Kidney (tissue), 22 donors: ENCODE results near the gene CHAF1B. TPM values are rescaled to one million over a fixed set of nuclear protein-coding genes. Genes with fewer than 3 reads are reported as not detected.
"Not testable (repeated sequence)": the region's sequence is repeated elsewhere in the genome, so short reads cannot be mapped to it uniquely, and the experiment has no call there.

Experiments
- DNase-seq, 5 donors: peaks; one replicate each; pipeline ENCODE4 v3.0.0-alpha.2; 2013 to 2020
- FAIRE-seq: peaks from 2 replicates; lab custom pipeline; 2012; peaks lifted over from hg19 to GRCh38; lab: Jason Lieb, UNC
- H3K27ac ChIP-seq, 2 donors: one replicate each; pipeline ENCODE4 v1.7.0; 2013; ENCODE audit warnings: low read depth in 2 of 2, low read length in 2 of 2, inconsistent platforms in 1 of 2
- H3K27me3 ChIP-seq: one replicate; pipeline ENCODE4 v1.7.1; 2013; ENCODE audit warnings: low read length, inconsistent platforms; ENCODE audit not compliant: control insufficient read depth, insufficient read depth
- H3K36me3 ChIP-seq, 3 donors: one replicate each; pipeline versions ENCODE4 v1.7.0 to v1.7.1; 2013; ENCODE audit warnings: low read length in 3 of 3, control low read depth in 1 of 3, inconsistent platforms in 1 of 3; ENCODE audit not compliant: insufficient read depth in 3 of 3, control insufficient read depth in 2 of 3
- H3K4me1 ChIP-seq, 3 donors: one replicate each; pipeline versions ENCODE4 v1.7.0 to v1.7.1; 2013; ENCODE audit warnings: low read length in 3 of 3, inconsistent platforms in 1 of 3, low read depth in 1 of 3; ENCODE audit not compliant: control insufficient read depth in 2 of 3, insufficient read depth in 2 of 3
- H3K4me3 ChIP-seq, 3 donors: one replicate each; pipeline versions ENCODE4 v1.7.0 to v1.8.1; 2013; ENCODE audit warnings: low read length in 3 of 3, control low read depth in 1 of 3, inconsistent platforms in 1 of 3
- H3K9ac ChIP-seq, 3 donors: one replicate each; pipeline versions ENCODE4 v1.7.0 to v1.7.1; 2013; ENCODE audit warnings: low read length in 3 of 3, control low read depth in 1 of 3, inconsistent platforms in 1 of 3
- H3K9me3 ChIP-seq, 3 donors: one replicate each; pipeline versions ENCODE4 v1.7.0 to v1.7.1; 2013; ENCODE audit warnings: low read length in 3 of 3, control low read depth in 1 of 3, inconsistent platforms in 1 of 3; ENCODE audit not compliant: control insufficient read depth in 2 of 3, insufficient read depth in 1 of 3
- intact Hi-C: fragments of 100-400 bp; cut with DNase I; formaldehyde crosslinking; loops from one replicate; pipeline ENCODE4 v1.11.1; 2022
- long read RNA-seq, 10 donors: library from polyadenylated mRNA in 1 of 10; unstranded in 1 of 10; transcript quantifications; one replicate each; pipeline ENCODE4 v2.0.0 and lab custom pipeline, GENCODE V29; 2021 to 2026
- polyA plus RNA-seq: library from polyadenylated mRNA; stranded (reverse); fragments of 350-450 nt; fragmentation: Illumina TruSeq; extraction: RNeasy Lipid Tissue Mini Kit (QIAGEN cat#74804); gene quantifications from one replicate; pipeline ENCODE4 v1.2.3, GENCODE V29; 2014; ENCODE audit warnings: low read depth, low replicate concordance; ENCODE audit not compliant: insufficient read depth
- total RNA-seq: library from RNA; stranded (reverse); fragmentation: NEBNext Ultra II Directional; extraction: Animal tissue kit (Norgen Biotek cat#: 25700); gene quantifications from one replicate; pipeline ENCODE4 v1.2.1, GENCODE V29; 2021
- TF ChIP-seq, protein P1 (sequence below): IDR thresholded peaks from 3 replicates; pipeline ENCODE4 v1.5.1; 2012; ENCODE audit warnings: mild to moderate bottlenecking, moderate library complexity, borderline replicate concordance; ENCODE audit not compliant: insufficient read depth; ENCODE audit errors: extremely low read depth
- donor health status: control.
- donor health status: control.
- donor health status: control.
- donor health status: control.
- donor health status: control.
- donor health status: DM: yes; HTN: yes; CAD: no.
- donor health status: Normal renal cell carcinoma (clear cell type).

CHAF1B gene
- total RNA-seq (2.5 TPM), polyA plus RNA-seq (1.0 TPM)
- long read RNA-seq, donor 1: 0 reads
- long read RNA-seq, donor 2, full-length matches to known transcripts: 2 of 2 reads
- long read RNA-seq, donor 2, partial matches to known transcripts: 0 of 2 reads
- long read RNA-seq, donor 2, other reads (novel, unspliced or antisense): 0 of 2 reads
- long read RNA-seq, donor 3, full-length matches to known transcripts: 1 of 1 reads
- long read RNA-seq, donor 3, partial matches to known transcripts: 0 of 1 reads
- long read RNA-seq, donor 3, other reads (novel, unspliced or antisense): 0 of 1 reads
- long read RNA-seq, donor 4, full-length matches to known transcripts: 1 of 6 reads
- long read RNA-seq, donor 4, partial matches to known transcripts: 5 of 6 reads
- long read RNA-seq, donor 4, other reads (novel, unspliced or antisense): 0 of 6 reads
- long read RNA-seq, donor 5: 0 reads
- long read RNA-seq, donor 6, full-length matches to known transcripts: 1 of 1 reads
- long read RNA-seq, donor 6, partial matches to known transcripts: 0 of 1 reads
- long read RNA-seq, donor 6, other reads (novel, unspliced or antisense): 0 of 1 reads
- long read RNA-seq, donor 7, full-length matches to known transcripts: 4 of 6 reads
- long read RNA-seq, donor 7, partial matches to known transcripts: 0 of 6 reads
- long read RNA-seq, donor 7, other reads (novel, unspliced or antisense): 2 of 6 reads
- long read RNA-seq, donor 8: 0 reads
- long read RNA-seq, donor 9: 0 reads
- long read RNA-seq, donor 10: 0 reads

DNA sequence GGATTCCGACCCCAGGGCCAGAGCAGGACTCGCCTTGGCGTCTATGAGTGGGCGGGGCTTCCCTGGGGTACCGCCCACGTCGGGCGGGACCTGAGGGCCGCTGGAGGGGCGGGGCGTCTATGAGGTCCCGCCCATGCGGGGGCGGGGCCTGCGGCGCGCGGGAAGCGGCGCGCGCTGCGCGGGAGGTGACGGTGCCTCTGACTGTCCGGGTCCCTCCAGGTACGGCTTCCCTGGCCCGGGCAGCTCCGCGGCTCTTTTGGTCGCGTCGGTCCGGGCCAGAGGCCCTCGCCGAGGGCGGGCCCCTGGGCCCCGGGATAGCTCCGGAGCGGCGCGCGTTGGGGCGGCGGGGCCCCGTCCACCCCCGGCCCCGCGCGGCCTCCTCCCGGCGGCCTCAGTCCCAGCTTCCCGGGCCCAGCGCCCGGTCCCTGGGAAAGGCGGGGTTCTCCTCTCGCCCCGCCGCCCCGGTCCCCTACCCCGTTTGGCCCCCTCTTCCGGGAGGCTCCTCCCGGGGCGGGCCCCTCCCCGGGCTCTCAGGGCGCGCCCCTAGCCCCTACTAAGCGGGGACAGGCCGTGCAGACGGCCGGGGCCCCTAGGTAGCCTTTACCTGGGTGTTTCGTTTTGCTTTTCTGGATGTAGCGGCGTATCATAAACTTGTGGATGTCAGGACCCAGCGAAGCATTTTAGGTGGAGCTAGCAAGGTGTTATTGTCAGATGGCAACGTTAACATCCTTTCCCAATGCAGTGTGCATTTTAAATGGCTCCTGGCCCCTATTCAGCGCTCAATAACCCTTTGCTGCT, at the start of gene CHAF1B:
TSS of gene CHAF1B (plus strand) at position 160 of the 798 bp plus-strand sequence. CDS start 745 bp downstream, outside the sequence.
- TF ChIP-seq, protein P1, sequence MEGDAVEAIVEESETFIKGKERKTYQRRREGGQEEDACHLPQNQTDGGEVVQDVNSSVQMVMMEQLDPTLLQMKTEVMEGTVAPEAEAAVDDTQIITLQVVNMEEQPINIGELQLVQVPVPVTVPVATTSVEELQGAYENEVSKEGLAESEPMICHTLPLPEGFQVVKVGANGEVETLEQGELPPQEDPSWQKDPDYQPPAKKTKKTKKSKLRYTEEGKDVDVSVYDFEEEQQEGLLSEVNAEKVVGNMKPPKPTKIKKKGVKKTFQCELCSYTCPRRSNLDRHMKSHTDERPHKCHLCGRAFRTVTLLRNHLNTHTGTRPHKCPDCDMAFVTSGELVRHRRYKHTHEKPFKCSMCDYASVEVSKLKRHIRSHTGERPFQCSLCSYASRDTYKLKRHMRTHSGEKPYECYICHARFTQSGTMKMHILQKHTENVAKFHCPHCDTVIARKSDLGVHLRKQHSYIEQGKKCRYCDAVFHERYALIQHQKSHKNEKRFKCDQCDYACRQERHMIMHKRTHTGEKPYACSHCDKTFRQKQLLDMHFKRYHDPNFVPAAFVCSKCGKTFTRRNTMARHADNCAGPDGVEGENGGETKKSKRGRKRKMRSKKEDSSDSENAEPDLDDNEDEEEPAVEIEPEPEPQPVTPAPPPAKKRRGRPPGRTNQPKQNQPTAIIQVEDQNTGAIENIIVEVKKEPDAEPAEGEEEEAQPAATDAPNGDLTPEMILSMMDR: no peak

GRCh38 chr21:36337099-36337509, 48.1 kb upstream of the CHAF1B start:
- Histone ChIP-seq H3K27ac (no peak overlapping the region), H3K36me3 (peaks cover 15 to 40% (median 21%) of the 10 kb centered on the region in 3 donors), H3K27me3 (no peaks in the 10 kb centered on the region), H3K4me1 (no peaks in the 10 kb centered on the region), H3K9me3 (no peaks in the 10 kb centered on the region), H3K4me3 (no peak overlapping the region), H3K9ac (no peak overlapping the region)
- DNase-seq (no peak), FAIRE-seq (no peak)
- TF ChIP-seq, protein P1: no peak
- intact Hi-C loops: no loop called here

More for the DNA sequence above, at the start of gene CHAF1B:
- no peak for FAIRE-seq
- Histone ChIP-seq H3K27ac (no peak within 1 kb of the TSS), H3K36me3 (no peaks in the 10 kb centered on the region), H3K4me1 (no peaks in the 10 kb centered on the region), H3K9ac (peak within 1 kb of the TSS in 2 of 3 donors; percentile 45 to 65), H3K9me3 (no peaks in the 10 kb centered on the region), H3K27me3 (no peaks in the 10 kb centered on the region), H3K4me3 (peak within 1 kb of the TSS; percentile 53 to 66 (median 60))
- DNase-seq: peak; percentile 81 to 92 (median 91)
- intact Hi-C loops: no loop called here

DNA sequence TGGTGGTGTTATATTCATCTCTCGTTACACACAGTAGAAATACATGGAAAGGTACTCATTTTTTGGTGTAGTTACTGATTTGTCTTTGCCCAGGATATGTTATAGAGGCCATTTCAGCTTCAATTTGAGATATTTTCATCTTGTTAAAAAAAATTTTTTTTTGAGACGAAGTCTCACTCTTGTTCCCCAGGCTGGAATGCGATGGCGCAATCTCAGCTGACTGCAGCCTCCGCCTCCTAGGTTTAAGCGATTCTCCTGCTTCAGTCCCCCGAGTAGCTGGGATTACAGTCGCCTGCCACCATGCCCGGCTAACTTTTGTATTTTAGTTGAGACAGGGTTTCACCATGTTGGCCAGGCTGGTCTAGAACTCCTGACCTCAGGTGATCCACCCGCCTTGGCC, 46.2 kb upstream of the CHAF1B start:
- Histone ChIP-seq H3K4me1 (no peaks in the 10 kb centered on the region), H3K9me3 (no peaks in the 10 kb centered on the region), H3K27ac (no peak overlapping the region), H3K4me3 (no peak overlapping the region), H3K27me3 (no peaks in the 10 kb centered on the region), H3K9ac (no peak overlapping the region), H3K36me3 (peaks cover 15 to 40% (median 21%) of the 10 kb centered on the region in 3 donors)
- DNase-seq (no peak), FAIRE-seq (no peak)
- intact Hi-C loops: no loop called here
- TF ChIP-seq, protein P1: no peak

GRCh38 chr21:36342581-36342980, 42.6 kb upstream of the CHAF1B start:
- H3K9ac ChIP-seq, H3K27me3 ChIP-seq, H3K4me3 ChIP-seq, intact Hi-C loops, DNase-seq, FAIRE-seq, H3K4me1 ChIP-seq, H3K27ac ChIP-seq, H3K9me3 ChIP-seq: not testable (repeated sequence)
- peaks cover 14 to 52% (median 27%) of the 10 kb centered on the region in 3 donors for H3K36me3 ChIP-seq
